DND-41 (cell line): ENCODE data around the gene EMX2.

Experiments
- ATAC-seq: fragments of 200-7000 bp; cut with Tn5 transposase; 3 replicates; pipeline ENCODE4 v1.9.1; 2021; ENCODE audit warnings: low read depth; ENCODE audit not compliant: insufficient read depth
- DNase-seq: peaks from one replicate; pipeline ENCODE4 v3.0.0-alpha.2; 2020
- H2AFZ ChIP-seq: 2 replicates; pipeline ENCODE4 v1.6.0; 2012; ENCODE audit warnings: low read depth, low read length
- H3K27ac ChIP-seq: 2 replicates; pipeline ENCODE4 v1.5.1; 2012; ENCODE audit warnings: low read length, inconsistent platforms
- H3K27me3 ChIP-seq: fragments of 200-600 bp; sonication (generic); 2 replicates; pipeline ENCODE4 v1.6.0; 2012; ENCODE audit warnings: low read length, mild to moderate bottlenecking, inconsistent platforms; ENCODE audit not compliant: insufficient read depth, poor library complexity
- H3K36me3 ChIP-seq: 2 replicates; pipeline ENCODE4 v1.5.1; 2012; ENCODE audit warnings: low read length, inconsistent platforms; ENCODE audit not compliant: insufficient read depth
- H3K4me1 ChIP-seq: 2 replicates; pipeline ENCODE4 v1.5.1; 2012; ENCODE audit warnings: mild to moderate bottlenecking, low read length; ENCODE audit not compliant: insufficient read depth
- H3K4me2 ChIP-seq: 2 replicates; pipeline ENCODE4 v1.6.0; 2012; ENCODE audit warnings: mild to moderate bottlenecking, moderate library complexity, low read length, inconsistent platforms; ENCODE audit not compliant: insufficient read depth
- H3K4me3 ChIP-seq, 2 experiments: fragments of 200-600 bp in 1 of 2; shearing (Covaris generic) in 1 of 2; 2 replicates each; pipeline ENCODE4 v1.5.1; 2012 to 2016; ENCODE audit warnings: inconsistent platforms in 2 of 2, low read length in 2 of 2, mild to moderate bottlenecking in 2 of 2, low read depth in 1 of 2, moderate library complexity in 1 of 2
- H3K79me2 ChIP-seq: 2 replicates; pipeline ENCODE4 v1.6.0; 2012; ENCODE audit warnings: low read length, inconsistent platforms; ENCODE audit not compliant: insufficient read depth
- H3K9ac ChIP-seq: 2 replicates; pipeline ENCODE4 v1.6.0; 2012; ENCODE audit warnings: low read depth, mild to moderate bottlenecking, inconsistent platforms, low read length, moderate library complexity
- H3K9me3 ChIP-seq: 2 replicates; pipeline ENCODE4 v1.5.1; 2012; ENCODE audit warnings: low read length, moderate library complexity, mild to moderate bottlenecking, inconsistent platforms; ENCODE audit not compliant: insufficient read depth, severe bottlenecking
- H4K20me1 ChIP-seq: 2 replicates; pipeline ENCODE4 v1.6.0; 2012; ENCODE audit warnings: low read length; ENCODE audit not compliant: insufficient read depth
- EZH2 ChIP-seq: IDR thresholded peaks from 3 replicates; pipeline ENCODE4 v1.6.1; 2012; ENCODE audit warnings: borderline replicate concordance, low read depth, mild to moderate bottlenecking, moderate library complexity, low read length, inconsistent platforms; ENCODE audit not compliant: severe bottlenecking
- TF ChIP-seq, protein P1 (sequence below): IDR thresholded peaks from 2 replicates; pipeline ENCODE4 v1.5.1; 2012; ENCODE audit warnings: borderline replicate concordance, low read length, moderate library complexity, mild to moderate bottlenecking; ENCODE audit not compliant: poor library complexity, severe bottlenecking; ENCODE audit errors: extremely low read depth

EMX2 gene

DNA sequence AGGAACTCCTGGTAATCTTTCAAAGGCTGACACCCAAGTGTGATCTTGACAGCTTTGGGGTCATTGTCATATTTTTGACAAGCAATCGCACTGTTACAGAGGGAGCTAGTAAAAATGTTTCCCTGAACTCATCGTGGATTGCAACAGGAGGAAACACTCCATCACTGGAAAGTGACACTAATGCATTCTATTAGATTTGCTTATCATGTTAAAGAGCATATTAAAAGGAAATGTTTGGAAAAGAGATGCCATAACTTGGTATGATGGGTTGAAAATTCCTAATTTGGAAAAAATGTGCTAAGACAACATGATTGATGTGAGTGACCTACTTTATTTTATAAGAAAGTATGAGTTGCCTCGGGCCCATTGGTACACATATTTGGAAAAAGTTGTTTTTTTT is 22.7 kb upstream of the EMX2 start:
- ATAC-seq (no peak), DNase-seq (no peak)
- Histone ChIP-seq H3K36me3 (no peaks in the 10 kb centered on the region), H3K9ac (no peak overlapping the region), H3K4me1 (no peaks in the 10 kb centered on the region), H3K9me3 (no peaks in the 10 kb centered on the region), H3K27me3 (no peaks in the 10 kb centered on the region), H3K27ac (no peak overlapping the region), H3K79me2 (no peaks in the 10 kb centered on the region), H2AFZ (no peak overlapping the region), H4K20me1 (no peaks in the 10 kb centered on the region), H3K4me3 (no peak overlapping the region), H3K4me2 (no peak overlapping the region)
- no peak for TF ChIP-seq EZH2
- TF ChIP-seq, protein P1, sequence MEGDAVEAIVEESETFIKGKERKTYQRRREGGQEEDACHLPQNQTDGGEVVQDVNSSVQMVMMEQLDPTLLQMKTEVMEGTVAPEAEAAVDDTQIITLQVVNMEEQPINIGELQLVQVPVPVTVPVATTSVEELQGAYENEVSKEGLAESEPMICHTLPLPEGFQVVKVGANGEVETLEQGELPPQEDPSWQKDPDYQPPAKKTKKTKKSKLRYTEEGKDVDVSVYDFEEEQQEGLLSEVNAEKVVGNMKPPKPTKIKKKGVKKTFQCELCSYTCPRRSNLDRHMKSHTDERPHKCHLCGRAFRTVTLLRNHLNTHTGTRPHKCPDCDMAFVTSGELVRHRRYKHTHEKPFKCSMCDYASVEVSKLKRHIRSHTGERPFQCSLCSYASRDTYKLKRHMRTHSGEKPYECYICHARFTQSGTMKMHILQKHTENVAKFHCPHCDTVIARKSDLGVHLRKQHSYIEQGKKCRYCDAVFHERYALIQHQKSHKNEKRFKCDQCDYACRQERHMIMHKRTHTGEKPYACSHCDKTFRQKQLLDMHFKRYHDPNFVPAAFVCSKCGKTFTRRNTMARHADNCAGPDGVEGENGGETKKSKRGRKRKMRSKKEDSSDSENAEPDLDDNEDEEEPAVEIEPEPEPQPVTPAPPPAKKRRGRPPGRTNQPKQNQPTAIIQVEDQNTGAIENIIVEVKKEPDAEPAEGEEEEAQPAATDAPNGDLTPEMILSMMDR: no peak

DNA sequence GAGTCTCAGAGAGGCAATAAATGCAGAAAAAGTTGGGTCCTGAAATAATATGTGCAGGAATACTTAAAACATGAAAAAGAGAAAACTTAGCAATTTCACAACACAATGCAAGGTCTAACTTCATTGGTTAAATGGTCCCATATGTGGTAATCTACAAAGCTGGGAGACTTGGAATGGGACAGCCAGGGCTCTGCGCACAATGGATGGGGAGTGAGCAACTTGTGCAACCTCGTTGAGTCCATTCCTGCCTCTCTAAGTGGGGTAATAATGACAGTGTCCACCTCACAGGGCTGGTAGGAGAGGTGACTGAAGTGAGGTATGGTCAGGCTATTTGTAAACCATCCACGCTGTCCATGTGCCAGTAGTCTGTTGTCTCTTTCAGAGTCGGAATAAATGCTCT is 11.8 kb upstream of the EMX2 start:
- H3K9ac ChIP-seq: no peak overlapping the region
- H3K79me2 ChIP-seq: no peaks in the 10 kb centered on the region
- H3K9me3 ChIP-seq: no peaks in the 10 kb centered on the region
- H4K20me1 ChIP-seq: no peaks in the 10 kb centered on the region
- TF ChIP-seq, protein P1: no peak
- no peak for TF ChIP-seq EZH2
- H2AFZ ChIP-seq: no peak overlapping the region
- H3K27ac ChIP-seq: no peak overlapping the region
- H3K4me1 ChIP-seq: no peaks in the 10 kb centered on the region
- H3K4me2 ChIP-seq: no peak overlapping the region
- H3K27me3 ChIP-seq: peaks cover 17% of the 10 kb centered on the region
- no peaks in the 10 kb centered on the region for H3K36me3 ChIP-seq
- no peak for ATAC-seq
- no peak overlapping the region for H3K4me3 ChIP-seq
- no peak for DNase-seq

DNA sequence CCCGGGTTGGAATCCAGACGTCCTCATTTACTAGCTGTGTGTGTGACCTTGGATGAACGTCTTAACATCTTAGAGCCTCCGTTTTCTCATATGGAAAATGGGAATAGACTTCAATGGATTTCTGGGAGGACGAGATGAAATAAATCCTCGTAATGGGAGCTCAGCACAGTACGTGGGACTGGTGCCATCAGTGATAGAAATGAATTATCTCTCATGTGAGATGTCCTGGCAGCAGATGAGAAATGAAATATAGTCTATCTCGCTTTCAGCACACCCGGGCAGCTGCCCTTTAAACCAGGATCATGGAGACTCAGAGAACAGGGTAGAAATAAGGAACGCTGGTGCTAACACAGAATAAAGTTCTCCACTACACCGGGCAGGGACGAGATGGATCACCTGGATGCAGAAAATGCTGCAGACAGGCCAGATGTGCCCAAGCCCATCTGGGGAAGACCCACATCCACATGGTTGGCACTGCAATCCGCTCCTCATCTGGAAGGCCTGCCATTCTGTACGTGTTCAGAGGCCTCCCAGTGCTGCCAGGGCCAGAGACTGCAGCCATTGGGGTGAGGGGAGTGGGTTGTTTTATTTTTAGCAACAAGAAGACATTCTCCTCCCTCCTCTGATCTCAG is 11.1 kb upstream of the EMX2 start:
- TF ChIP-seq EZH2: no peak
- TF ChIP-seq, protein P1: no peak
- peaks cover 17% of the 10 kb centered on the region for H3K27me3 ChIP-seq

DNA sequence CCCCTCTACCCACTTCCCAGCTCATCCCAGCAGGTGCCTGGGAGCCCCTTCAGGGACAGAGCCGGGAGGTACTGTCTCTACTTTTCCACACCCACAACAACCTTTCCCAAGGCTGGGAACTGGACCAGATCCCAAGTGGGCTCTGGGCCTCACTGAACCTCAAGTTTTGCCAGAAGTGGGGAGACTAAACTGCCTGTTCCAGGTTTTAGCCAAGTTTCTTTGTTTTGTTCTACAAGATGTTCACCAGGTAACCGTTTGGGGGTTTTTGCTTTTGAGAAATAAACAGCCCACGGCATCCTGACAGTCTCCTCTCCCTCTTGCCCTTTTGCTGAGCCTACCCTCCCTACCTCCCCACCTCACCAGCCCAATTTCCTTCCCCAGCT is 10.6 kb upstream of the EMX2 start:
- Histone ChIP-seq H3K4me1 (no peaks in the 10 kb centered on the region), H3K4me3 (no peak overlapping the region), H4K20me1 (no peaks in the 10 kb centered on the region), H3K79me2 (no peaks in the 10 kb centered on the region), H3K27me3 (peaks cover 17% of the 10 kb centered on the region), H3K4me2 (no peak overlapping the region), H3K9me3 (no peaks in the 10 kb centered on the region), H3K9ac (no peak overlapping the region), H3K27ac (no peak overlapping the region), H2AFZ (no peak overlapping the region), H3K36me3 (no peaks in the 10 kb centered on the region)
- TF ChIP-seq EZH2: no peak
- TF ChIP-seq, protein P1: no peak
- ATAC-seq: no peak
- no peak for DNase-seq

More for the DNA sequence above, 11.1 kb upstream of the EMX2 start:
- no peak overlapping the region for H3K9ac ChIP-seq
- no peaks in the 10 kb centered on the region for H3K36me3 ChIP-seq
- H3K27ac ChIP-seq: no peak overlapping the region
- no peak overlapping the region for H2AFZ ChIP-seq
- DNase-seq: no peak
- ATAC-seq: no peak
- H3K4me1 ChIP-seq: no peaks in the 10 kb centered on the region
- H3K4me3 ChIP-seq: no peak overlapping the region
- H3K4me2 ChIP-seq: no peak overlapping the region
- no peaks in the 10 kb centered on the region for H3K79me2 ChIP-seq
- no peaks in the 10 kb centered on the region for H3K9me3 ChIP-seq
- no peaks in the 10 kb centered on the region for H4K20me1 ChIP-seq
